Activated naive CD4-positive, alpha-beta T cell treated with anti-CD3 and anti-CD28 coated beads, Interleukin-2, amount 50 U/mL, for 24 hours (primary cell): ENCODE measurements around the gene POFUT2.

Experiments used
- H3K27ac Mint-ChIP-seq: one replicate; pipeline ENCODE4 v1.8.0; 2021; ENCODE audit warnings: mild to moderate bottlenecking, mixed read lengths
- H3K27me3 Mint-ChIP-seq: one replicate; pipeline ENCODE4 v1.8.0; 2021; ENCODE audit warnings: mixed read lengths
- H3K36me3 Mint-ChIP-seq: one replicate; pipeline ENCODE4 v1.8.0; 2021; ENCODE audit warnings: mixed read lengths
- H3K4me1 Mint-ChIP-seq: one replicate; pipeline ENCODE4 v1.8.0; 2021; ENCODE audit warnings: mixed read lengths
- H3K4me3 Mint-ChIP-seq: one replicate; pipeline ENCODE4 v1.8.0; 2021; ENCODE audit warnings: mild to moderate bottlenecking, mixed read lengths
- H3K9me3 Mint-ChIP-seq: one replicate; pipeline ENCODE4 v1.8.0; 2021; ENCODE audit warnings: mixed read lengths

The POFUT2 gene

DNA sequence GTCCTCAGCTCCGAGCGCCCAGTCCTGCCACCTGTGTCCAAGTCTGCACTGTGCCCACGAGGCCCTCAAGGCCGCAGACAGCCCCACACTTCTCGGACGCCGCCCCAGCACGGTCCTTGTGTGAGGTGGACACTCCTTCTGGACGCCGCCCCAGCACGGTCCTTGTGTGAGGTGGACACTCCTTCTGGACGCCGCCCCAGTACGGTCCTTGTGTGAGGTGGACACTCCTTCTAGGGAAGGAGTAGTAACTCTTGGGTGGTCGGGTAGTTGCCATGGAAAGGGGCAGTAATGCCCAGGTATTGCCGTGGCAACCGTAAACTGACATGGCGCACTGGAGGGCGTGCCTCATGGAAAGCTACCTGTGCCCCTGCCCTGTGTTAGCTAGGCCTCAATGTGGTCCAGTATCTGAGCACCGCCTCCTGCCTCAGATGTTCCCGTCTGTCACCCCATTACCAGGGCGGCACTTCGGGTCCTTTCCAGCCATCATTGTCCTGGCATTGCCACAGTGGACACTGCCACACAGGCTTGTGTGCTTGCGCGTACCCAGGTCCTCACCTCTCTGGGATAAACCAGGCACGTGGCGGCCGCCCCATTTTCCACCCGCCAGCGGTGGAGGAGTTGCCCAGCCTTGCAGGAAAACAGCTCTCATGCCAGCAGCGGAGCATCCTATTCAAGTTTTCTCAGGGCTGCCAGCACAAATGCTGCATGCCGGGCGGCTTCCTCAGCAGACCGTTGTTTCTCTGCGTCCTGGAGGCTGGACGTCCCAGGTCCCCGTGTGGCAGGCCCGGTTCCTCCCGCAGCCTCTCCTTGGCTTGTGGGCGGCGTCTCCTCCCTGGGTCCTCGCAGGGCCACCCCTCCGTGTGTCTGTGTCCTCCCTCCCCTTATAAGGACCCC, 40.8 kb upstream of the POFUT2 start:
- Mint-ChIP-seq H3K4me3 (no peak overlapping the region), H3K36me3 (no peaks in the 10 kb centered on the region), H3K9me3 (no peaks in the 10 kb centered on the region), H3K27ac (no peak overlapping the region), H3K27me3 (no peaks in the 10 kb centered on the region), H3K4me1 (peaks cover 12% of the 10 kb centered on the region)

GRCh38 chr21:45327441-45328197, 39.9 kb upstream of the POFUT2 start:
- H3K27me3 Mint-ChIP-seq: no peaks in the 10 kb centered on the region
- H3K4me3 Mint-ChIP-seq: no peak overlapping the region
- H3K9me3 Mint-ChIP-seq: no peaks in the 10 kb centered on the region
- H3K4me1 Mint-ChIP-seq: peaks cover 19% of the 10 kb centered on the region
- no peak overlapping the region for H3K27ac Mint-ChIP-seq
- H3K36me3 Mint-ChIP-seq: no peaks in the 10 kb centered on the region

GRCh38 chr21:45326891-45327440, 39.3 kb upstream of the POFUT2 start:
- Mint-ChIP-seq H3K36me3 (no peaks in the 10 kb centered on the region), H3K27me3 (no peaks in the 10 kb centered on the region), H3K9me3 (no peaks in the 10 kb centered on the region)

GRCh38 chr21:45326169-45326851, 38.6 kb upstream of the POFUT2 start:
- no peaks in the 10 kb centered on the region for H3K36me3 Mint-ChIP-seq
- H3K27ac Mint-ChIP-seq: peak overlapping the region; percentile 73
- H3K9me3 Mint-ChIP-seq: no peaks in the 10 kb centered on the region
- no peak overlapping the region for H3K4me3 Mint-ChIP-seq
- peaks cover 31% of the 10 kb centered on the region for H3K4me1 Mint-ChIP-seq
- no peaks in the 10 kb centered on the region for H3K27me3 Mint-ChIP-seq

More at GRCh38 chr21:45326891-45327440, 39.3 kb upstream of the POFUT2 start:
- H3K4me1 Mint-ChIP-seq: peaks cover 26% of the 10 kb centered on the region
- no peak overlapping the region for H3K4me3 Mint-ChIP-seq
- peak overlapping the region; percentile 73 for H3K27ac Mint-ChIP-seq

DNA sequence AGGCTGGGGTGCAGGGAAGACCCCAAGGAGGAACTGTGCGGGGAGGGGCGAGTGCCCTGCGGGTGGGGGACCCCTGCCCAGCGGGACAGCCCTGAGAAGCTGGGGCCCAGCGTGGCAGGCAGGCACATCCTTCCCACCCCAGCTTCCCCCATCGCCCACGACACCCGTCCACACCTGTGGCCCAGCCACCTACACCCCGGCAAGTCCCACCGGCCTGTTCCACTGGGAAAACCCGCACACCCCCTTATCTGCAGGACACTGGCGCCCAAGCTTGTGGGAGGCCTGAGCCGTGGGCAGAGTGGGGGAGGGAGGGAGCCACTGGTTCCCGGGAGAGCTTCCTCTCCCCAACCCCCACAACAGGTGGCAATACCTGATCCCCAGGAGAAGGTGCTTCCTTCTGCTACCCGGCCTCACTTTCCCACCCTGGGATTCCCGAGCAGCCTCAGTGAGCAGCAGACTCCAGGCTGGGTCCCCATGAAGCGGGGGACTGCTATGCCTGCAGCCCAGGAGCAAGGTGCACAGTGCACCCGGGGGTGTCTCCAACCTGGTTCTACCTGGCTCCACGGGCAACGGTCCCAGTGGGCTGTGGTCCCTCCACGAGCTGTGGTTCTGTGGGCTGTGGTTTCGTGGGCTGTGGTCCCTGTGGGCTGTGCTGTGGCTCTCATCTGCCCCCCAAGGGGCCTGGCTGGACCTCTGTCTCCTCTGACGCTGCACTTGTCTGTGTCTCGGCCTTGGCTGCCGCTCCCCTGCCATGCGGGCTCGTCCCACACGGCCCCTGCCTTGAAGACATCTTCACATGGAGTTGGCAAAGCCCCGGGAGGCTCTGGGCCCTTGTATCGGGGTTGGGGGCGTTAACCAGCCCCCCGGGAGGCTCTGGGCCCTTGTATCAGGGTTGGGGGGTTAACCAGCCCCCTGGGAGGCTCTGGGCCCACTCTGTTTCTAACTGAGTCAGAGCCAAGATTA, 37.8 kb upstream of the POFUT2 start:
- no peak overlapping the region for H3K4me3 Mint-ChIP-seq
- no peaks in the 10 kb centered on the region for H3K9me3 Mint-ChIP-seq
- H3K4me1 Mint-ChIP-seq: peaks cover 31% of the 10 kb centered on the region
- no peaks in the 10 kb centered on the region for H3K27me3 Mint-ChIP-seq
- no peaks in the 10 kb centered on the region for H3K36me3 Mint-ChIP-seq
- no peak overlapping the region for H3K27ac Mint-ChIP-seq

DNA sequence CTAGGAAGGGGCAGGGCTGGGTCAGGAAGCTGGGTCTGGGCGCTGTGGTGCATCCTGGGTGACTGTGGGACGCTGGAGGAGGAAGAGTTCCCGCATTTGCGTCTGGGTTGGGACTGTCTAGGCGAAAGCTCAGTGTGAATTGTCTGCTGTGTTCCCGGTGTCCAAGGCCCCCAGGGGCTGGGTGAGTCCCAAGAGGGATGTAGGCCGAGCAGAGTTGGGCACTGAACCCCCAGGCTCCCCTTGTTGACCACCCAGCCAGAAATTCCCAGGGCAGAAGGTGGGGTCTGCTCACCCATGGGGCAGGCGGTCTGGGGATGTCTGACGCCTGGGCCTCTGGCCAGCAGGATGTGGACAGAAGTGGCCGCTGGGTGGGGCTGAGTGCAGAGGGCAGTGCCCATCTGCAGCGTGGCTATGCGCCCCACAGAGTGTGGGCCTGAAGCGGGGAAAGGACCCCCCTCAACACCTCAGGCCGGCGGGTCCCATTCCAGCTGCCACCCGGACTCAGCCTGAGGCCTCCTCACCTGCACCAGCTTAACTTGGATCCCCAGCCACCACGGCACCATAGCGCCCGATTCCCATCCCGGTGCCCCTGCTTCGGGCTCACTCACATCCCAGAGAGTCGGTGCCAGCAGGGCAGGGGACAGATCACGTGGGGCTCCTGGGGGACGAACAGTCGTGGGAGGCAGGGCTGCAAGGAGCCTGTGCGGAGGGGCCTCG, 37.0 kb upstream of the POFUT2 start:
- Mint-ChIP-seq H3K36me3 (no peaks in the 10 kb centered on the region), H3K27ac (no peak overlapping the region), H3K27me3 (no peaks in the 10 kb centered on the region), H3K4me3 (no peak overlapping the region), H3K4me1 (peaks cover 31% of the 10 kb centered on the region), H3K9me3 (no peaks in the 10 kb centered on the region)

DNA sequence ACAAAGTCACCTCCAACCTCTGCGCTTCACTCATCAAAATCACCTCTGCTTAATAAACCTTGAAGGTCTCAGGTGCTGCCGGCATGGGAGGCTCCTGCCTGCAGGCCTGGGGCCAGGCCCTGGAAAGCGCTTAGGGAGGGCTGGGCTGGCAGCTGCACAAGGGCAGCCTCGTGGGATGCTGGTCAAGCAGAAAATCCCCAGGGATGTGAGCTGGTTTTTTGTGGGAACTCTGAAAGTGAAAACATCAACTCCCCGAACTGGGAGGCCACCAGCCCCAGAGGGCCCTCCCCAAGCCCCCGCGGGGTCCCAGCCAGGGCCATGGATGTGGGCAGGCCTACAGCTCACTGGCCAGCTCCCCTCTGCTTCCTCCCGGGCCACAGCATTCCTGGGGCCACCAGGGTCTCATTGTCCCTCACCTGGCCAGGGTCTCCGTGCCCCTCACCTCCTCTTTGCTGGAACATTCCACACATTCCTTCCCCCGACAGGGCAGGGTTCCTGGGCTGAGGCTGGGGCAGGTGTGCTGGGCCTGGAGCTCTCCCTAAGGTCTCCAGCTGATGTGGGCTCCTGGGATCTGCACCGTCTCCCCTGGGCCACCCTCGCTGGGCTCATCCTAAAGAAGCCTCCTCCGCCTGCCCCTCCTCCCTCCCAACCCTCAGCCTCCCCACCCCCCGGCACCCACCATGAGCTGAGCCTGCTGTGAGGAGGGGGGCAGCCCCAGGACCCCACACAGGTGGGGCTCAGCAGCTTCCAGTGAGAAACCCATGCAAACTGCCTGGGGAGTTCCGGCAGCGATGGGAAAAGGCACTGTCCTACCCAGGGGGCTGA, 36.0 kb upstream of the POFUT2 start:
- peak overlapping the region; percentile 35 for H3K27ac Mint-ChIP-seq
- no peaks in the 10 kb centered on the region for H3K27me3 Mint-ChIP-seq
- H3K9me3 Mint-ChIP-seq: no peaks in the 10 kb centered on the region
- H3K4me3 Mint-ChIP-seq: peak overlapping the region; percentile 7
- no peaks in the 10 kb centered on the region for H3K36me3 Mint-ChIP-seq
- peaks cover 34% of the 10 kb centered on the region for H3K4me1 Mint-ChIP-seq

- H3K36me3 Mint-ChIP-seq: no peaks in the 10 kb centered on the region
- H3K4me1 Mint-ChIP-seq: peaks cover 34% of the 10 kb centered on the region
- no peaks in the 10 kb centered on the region for H3K27me3 Mint-ChIP-seq
- H3K4me3 Mint-ChIP-seq: peak overlapping the region; percentile 7
- no peak overlapping the region for H3K27ac Mint-ChIP-seq
- no peaks in the 10 kb centered on the region for H3K9me3 Mint-ChIP-seq
These were observed 35.3 kb upstream of the POFUT2 start for GRCh38 chr21:45322960-45323461.

DNA sequence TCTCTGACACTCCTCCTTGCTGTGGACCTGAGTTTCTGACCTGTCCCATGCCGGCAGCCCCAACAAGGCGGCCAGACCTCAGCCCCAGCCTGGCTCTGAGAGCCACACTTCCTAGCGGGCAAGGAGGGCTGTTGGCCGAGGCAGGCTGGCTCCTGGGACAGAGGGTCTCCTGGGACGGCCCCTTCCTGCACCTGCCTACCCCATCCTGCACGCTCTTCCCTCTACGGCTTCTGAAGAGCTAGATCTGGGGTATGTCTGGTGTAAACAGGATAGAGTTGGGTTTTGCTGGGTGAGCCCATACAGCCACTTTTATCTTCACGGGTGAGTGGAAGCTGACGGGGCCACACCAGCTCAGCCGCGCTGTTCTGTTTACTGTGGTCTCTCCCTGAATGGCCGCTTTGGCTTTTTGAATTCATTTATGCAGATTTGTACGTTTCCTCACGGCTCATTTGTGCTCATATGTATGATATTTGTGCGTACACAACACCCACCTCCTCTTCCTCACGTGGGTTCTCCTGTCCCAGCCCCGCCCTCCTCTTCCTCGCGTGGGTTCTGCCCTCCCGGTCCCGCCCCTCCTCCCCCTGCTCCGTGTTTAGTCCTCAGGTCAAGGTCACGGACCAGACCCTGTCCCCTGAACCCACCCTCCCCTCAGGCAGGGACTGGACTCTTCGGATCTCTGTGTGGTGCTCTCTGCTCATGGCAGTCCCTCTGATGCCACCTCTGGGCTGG, 34.7 kb upstream of the POFUT2 start:
- Mint-ChIP-seq H3K9me3 (no peaks in the 10 kb centered on the region), H3K27me3 (no peaks in the 10 kb centered on the region), H3K36me3 (no peaks in the 10 kb centered on the region), H3K27ac (peak overlapping the region; percentile 69), H3K4me1 (peaks cover 34% of the 10 kb centered on the region), H3K4me3 (peak overlapping the region; percentile 79)

DNA sequence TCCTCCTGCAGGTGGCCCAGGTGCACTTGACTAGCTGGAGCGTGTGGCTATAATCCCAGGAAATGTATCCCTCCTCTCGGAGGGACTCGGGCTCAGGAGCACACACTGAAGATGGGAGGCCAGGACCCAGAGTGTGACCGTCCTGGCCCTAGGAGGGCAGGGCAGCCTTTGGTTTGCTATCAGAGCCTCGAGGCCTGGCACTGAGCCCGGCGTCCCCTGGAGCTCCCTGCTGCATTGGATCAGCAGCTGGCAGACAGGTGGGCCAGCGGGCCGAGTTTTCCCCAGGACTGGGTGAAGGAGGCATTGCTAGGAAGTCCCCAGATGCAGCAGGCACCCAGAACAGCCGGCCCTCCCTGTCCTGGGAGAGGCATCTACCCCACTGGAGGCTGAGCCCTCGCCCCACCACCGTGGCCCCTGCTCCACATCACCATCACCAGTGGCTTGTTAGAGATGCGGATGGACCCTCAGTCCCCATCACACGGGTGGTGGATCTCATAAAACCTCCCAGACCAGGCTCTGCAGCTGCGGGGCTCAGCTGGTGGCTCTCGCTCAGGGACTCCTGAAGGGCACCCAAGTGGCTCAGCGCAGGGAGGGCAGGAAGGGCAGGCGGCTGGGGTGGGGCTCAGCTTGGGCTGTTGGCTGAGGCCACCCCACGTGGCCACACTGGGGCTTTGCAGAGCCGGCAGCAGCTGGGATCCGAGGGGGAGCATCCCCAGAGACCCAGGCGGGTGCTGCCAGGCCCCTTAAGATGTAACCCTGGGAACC, 32.7 kb upstream of the POFUT2 start:
- Mint-ChIP-seq H3K9me3 (no peaks in the 10 kb centered on the region), H3K4me1 (peaks cover 31% of the 10 kb centered on the region), H3K36me3 (no peaks in the 10 kb centered on the region), H3K27me3 (no peaks in the 10 kb centered on the region), H3K27ac (no peak overlapping the region), H3K4me3 (no peak overlapping the region)

DNA sequence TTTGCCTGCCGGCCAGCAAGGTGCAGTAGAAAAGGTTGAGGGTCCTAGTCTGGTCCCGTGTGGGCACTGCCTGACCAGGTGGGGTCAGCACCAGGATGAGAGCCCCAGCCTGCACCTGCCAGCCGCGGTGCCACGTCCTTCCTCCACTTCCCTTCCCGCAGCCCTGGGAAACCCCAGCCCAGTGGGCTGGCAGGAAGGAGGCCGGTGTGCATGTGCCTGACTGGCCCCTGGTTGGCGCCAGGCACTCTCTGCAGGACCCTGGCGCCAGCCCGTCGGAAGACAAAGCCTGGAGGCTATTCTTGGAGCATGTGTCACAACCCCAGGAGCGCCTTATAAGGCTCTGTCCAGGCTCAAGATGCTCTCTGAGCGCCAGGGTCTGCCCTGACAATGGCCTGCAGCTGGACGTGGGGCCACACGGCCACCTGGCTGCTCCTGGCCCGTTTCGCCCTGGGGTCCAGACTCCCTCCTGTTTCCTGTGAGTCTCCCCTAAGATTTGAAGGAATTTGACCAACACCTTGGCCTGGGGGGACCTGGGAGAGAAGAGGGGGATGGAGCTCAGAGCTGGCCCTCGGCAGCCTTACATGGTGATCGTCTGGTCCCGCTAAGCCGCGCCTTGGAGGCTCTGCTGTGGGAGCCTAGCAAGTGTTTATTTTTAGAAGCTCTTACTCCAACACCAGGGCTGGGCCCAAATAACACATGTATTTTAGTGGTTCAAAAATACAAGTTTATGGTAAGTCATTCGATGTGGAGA, 31.9 kb upstream of the POFUT2 start:
- Mint-ChIP-seq H3K27ac (no peak overlapping the region), H3K27me3 (no peaks in the 10 kb centered on the region), H3K4me3 (no peak overlapping the region), H3K36me3 (no peaks in the 10 kb centered on the region), H3K9me3 (no peaks in the 10 kb centered on the region), H3K4me1 (peaks cover 31% of the 10 kb centered on the region)
